Measurements from ENCODE around the gene CFAP299. TPM values are rescaled to one million over a fixed set of nuclear protein-coding genes. Genes with fewer than 3 reads are reported as not detected.

The CFAP299 gene
- total RNA-seq, 4 donors from 2014 or later = 5.1 TPM; not detected in 3

DNA sequence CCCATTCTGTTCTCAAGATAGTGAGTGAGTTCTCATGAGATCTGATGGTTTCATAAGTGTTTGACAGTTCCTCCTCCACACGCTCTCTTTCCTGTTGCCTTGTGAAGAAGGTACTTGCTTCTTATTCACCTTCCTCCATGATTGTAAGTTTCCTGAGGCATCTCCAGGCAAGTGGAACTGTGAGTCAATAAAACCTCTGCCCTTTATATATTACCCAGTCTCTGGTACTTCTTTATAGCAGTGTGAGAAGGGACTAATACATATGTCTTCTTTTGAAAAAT lies 58.4 kb downstream of the CFAP299 start:
- Histone ChIP-seq H3K27me3 (no peaks in the 10 kb centered on the region), H3K9me3 (no peaks in the 10 kb centered on the region), H3K4me3 (no peak overlapping the region), H3K4me1 (no peaks in the 10 kb centered on the region), H3K27ac (no peak overlapping the region), H3K36me3 (no peaks in the 10 kb centered on the region)
- no peak for TF ChIP-seq EP300 (IDR thresholded peaks at IDR 0.05)
- no peak for TF ChIP-seq POLR2A (IDR thresholded peaks at IDR 0.05)
- TF ChIP-seq, protein P1, sequence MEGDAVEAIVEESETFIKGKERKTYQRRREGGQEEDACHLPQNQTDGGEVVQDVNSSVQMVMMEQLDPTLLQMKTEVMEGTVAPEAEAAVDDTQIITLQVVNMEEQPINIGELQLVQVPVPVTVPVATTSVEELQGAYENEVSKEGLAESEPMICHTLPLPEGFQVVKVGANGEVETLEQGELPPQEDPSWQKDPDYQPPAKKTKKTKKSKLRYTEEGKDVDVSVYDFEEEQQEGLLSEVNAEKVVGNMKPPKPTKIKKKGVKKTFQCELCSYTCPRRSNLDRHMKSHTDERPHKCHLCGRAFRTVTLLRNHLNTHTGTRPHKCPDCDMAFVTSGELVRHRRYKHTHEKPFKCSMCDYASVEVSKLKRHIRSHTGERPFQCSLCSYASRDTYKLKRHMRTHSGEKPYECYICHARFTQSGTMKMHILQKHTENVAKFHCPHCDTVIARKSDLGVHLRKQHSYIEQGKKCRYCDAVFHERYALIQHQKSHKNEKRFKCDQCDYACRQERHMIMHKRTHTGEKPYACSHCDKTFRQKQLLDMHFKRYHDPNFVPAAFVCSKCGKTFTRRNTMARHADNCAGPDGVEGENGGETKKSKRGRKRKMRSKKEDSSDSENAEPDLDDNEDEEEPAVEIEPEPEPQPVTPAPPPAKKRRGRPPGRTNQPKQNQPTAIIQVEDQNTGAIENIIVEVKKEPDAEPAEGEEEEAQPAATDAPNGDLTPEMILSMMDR (IDR thresholded peaks at IDR 0.05) = no peak
- no peak for TF ChIP-seq POLR2AphosphoS5 (IDR thresholded peaks at IDR 0.05)
- ATAC-seq = no peak
- 60 to 93% methylated on average over 1 of the region's 1 CpG for WGBS, 2 donors (ENCODE audit: low coverage in 1 of 2)

DNA sequence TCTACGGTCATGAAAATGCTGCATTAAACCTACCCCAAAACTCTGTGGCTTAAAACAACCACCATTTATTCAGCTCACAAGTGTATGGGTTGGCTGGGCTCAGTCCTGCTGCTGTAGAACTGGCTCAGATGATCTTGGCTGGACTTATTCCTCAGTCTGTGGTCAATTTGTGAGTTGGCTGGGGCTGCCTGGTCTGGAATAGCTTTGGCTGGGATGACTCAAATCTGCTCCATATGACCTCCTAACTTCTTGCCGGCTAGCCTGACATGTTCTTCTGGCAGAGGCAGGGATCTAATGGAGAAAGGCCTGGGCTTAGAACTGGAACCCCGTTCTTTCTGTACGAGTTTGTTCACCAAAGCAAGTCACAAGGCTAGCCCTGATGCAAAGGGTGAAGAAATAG lies 71.7 kb downstream of the CFAP299 start:
- H3K27ac ChIP-seq = no peak overlapping the region
- H3K9me3 ChIP-seq = no peaks in the 10 kb centered on the region
- no peaks in the 10 kb centered on the region for H3K4me1 ChIP-seq
- H3K27me3 ChIP-seq = no peaks in the 10 kb centered on the region
- H3K4me3 ChIP-seq = no peak overlapping the region
- peak; percentile 66 for ATAC-seq
- 58 to 61% methylated on average over 2 to 4 of the region's 4 CpGs for WGBS, 2 donors (ENCODE audit: low coverage in 1 of 2)
- TF ChIP-seq, protein P1 (IDR thresholded peaks at IDR 0.05) = no peak
- TF ChIP-seq POLR2AphosphoS5 (IDR thresholded peaks at IDR 0.05) = no peak
- TF ChIP-seq EP300 (IDR thresholded peaks at IDR 0.05) = no peak
- no peak for TF ChIP-seq POLR2A (IDR thresholded peaks at IDR 0.05)
- no peaks in the 10 kb centered on the region for H3K36me3 ChIP-seq

DNA sequence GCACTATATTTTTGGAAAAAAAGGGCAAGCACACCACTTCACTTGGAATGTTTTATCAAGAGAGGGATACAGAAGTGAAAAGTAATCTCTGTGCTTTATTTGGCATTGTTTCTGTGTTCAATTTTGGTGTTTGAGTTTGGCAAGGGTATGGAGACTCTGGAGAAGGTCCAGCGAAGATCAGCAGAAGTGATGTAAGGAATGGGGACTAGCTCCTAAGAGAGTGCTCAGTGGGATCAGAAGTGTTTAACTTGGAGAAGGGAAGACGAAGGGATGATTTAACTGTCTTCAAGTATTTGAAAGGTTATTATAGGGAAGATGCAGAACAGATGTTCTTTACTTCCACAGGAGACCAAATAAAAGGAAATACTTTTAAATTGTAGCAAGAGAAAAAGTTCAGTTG lies 74.3 kb downstream of the CFAP299 start:
- Histone ChIP-seq H3K27me3 (no peaks in the 10 kb centered on the region), H3K36me3 (no peaks in the 10 kb centered on the region), H3K9me3 (no peaks in the 10 kb centered on the region), H3K4me3 (no peak overlapping the region), H3K27ac (no peak overlapping the region), H3K4me1 (no peaks in the 10 kb centered on the region)
- 27 to 57% methylated on average over 2 of the region's 2 CpGs for WGBS, 2 donors (ENCODE audit: low coverage in 1 of 2)
- no peak for ATAC-seq
- TF ChIP-seq EP300 (IDR thresholded peaks at IDR 0.05) = no peak
- no peak for TF ChIP-seq POLR2AphosphoS5 (IDR thresholded peaks at IDR 0.05)
- TF ChIP-seq POLR2A (IDR thresholded peaks at IDR 0.05) = no peak
- TF ChIP-seq, protein P1 (IDR thresholded peaks at IDR 0.05) = no peak

DNA sequence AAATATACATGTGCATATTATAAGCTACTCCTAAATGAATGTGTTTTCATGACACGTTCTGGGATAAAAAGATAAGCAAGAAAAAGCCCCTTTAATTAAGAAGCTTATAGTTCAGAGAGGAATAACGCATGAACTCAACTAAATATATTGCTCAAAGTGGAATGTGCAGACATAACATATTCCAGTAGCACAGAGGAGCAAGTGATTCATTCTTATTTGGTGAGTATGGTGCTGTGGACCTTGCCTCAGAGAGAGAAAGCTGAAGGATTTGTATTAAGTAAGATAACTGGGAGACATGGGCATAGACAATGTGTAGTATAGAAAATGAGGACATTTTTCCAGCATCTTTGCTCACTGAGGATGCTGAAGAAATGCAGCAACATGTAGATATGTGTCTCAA lies 76.8 kb downstream of the CFAP299 start:
- TF ChIP-seq EP300 (IDR thresholded peaks at IDR 0.05) (no peak), POLR2A (IDR thresholded peaks at IDR 0.05) (no peak), POLR2AphosphoS5 (IDR thresholded peaks at IDR 0.05) (no peak)
- TF ChIP-seq, protein P1 (IDR thresholded peaks at IDR 0.05) = no peak
- Histone ChIP-seq H3K27me3 (no peaks in the 10 kb centered on the region), H3K4me1 (no peaks in the 10 kb centered on the region), H3K27ac (no peak overlapping the region), H3K4me3 (no peak overlapping the region), H3K36me3 (no peaks in the 10 kb centered on the region), H3K9me3 (no peaks in the 10 kb centered on the region)
- ATAC-seq = no peak
- WGBS, 2 donors (ENCODE audit: low coverage in 1 of 2) = 68 to 80% methylated on average over 2 of the region's 2 CpGs

DNA sequence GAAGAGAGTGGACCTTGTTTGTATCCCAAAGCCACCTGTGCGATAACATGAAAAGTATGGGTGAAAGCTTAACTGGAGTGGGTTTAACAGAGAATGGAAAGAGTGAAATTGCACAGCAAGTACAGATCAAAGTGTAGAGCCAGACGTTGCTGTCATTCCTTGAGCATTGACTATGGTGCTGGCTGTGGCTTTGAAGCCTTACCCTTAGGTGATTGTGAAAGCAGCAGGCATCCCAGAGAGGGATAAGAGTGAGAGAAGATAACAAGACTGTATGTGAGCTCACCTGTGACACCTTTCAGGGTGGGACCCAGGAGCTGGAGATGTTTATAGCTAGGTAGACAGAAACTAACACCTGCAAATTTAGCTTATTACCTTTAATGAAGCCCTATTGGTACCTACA lies 77.6 kb downstream of the CFAP299 start:
- TF ChIP-seq EP300 (IDR thresholded peaks at IDR 0.05) = no peak
- TF ChIP-seq, protein P1 (IDR thresholded peaks at IDR 0.05) = no peak
- no peak for TF ChIP-seq POLR2AphosphoS5 (IDR thresholded peaks at IDR 0.05)
- TF ChIP-seq POLR2A (IDR thresholded peaks at IDR 0.05) = no peak
- H3K4me1 ChIP-seq = no peaks in the 10 kb centered on the region
- no peak overlapping the region for H3K27ac ChIP-seq
- H3K4me3 ChIP-seq = no peak overlapping the region
- WGBS, 2 donors (ENCODE audit: low coverage in 1 of 2) = 14 to 26% methylated on average over 2 of the region's 2 CpGs
- no peaks in the 10 kb centered on the region for H3K36me3 ChIP-seq
- H3K27me3 ChIP-seq = no peaks in the 10 kb centered on the region
- H3K9me3 ChIP-seq = no peaks in the 10 kb centered on the region
- ATAC-seq = no peak

All from gastroesophageal sphincter (tissue), 4 donors.